ENCODE data around the gene RPTOR. TPM values are rescaled to one million over a fixed set of nuclear protein-coding genes. Genes with fewer than 3 reads are reported as not detected.

Gene RPTOR
- total RNA-seq, 1 experiment from 2014 or later: 58.0 TPM

- no peak overlapping the region for H3K4me3 ChIP-seq (ENCODE audit: low read depth in 2 of 2, low read length in 2 of 2)
- ATAC-seq (no peak), DNase-seq (ENCODE audit: low read depth, low spot score) (no peak)
- ChIA-PET POLR2A (no interaction called here), CTCF (no interaction called here)
- peaks cover 2% of the 10 kb centered on the region; the same call in 1 of the 2 replicates for H3K4me1 ChIP-seq (ENCODE audit: control insufficient read depth, insufficient read depth, low read length)
- no peaks in the 10 kb centered on the region for H3K27me3 ChIP-seq (ENCODE audit: control insufficient read depth, insufficient read depth, low read length)
- in situ Hi-C loops (cut with HindIII; ENCODE audit: low pct_unique_long_range_greater_than_20kb, low sequenced_read_pairs): no loop called here
- no peaks in the 10 kb centered on the region for H3K9me3 ChIP-seq (ENCODE audit: control insufficient read depth, insufficient read depth, low read depth, low read length)
- no peaks in the 10 kb centered on the region for H3K36me3 ChIP-seq (ENCODE audit: control insufficient read depth, insufficient read depth, low read length)
- no peak for TF ChIP-seq CTCF (IDR thresholded peaks at IDR 0.05)
- TF ChIP-seq REST (IDR thresholded peaks at IDR 0.05; ENCODE audit: insufficient read depth in 1 of 2, low read depth in 2 of 2, low read length in 1 of 2): no peak
- no peak for TF ChIP-seq SIN3A (IDR thresholded peaks at IDR 0.05; ENCODE audit: borderline replicate concordance, insufficient read depth, low read depth, low read length)
- no peak for TF ChIP-seq TCF7L2 (IDR thresholded peaks at IDR 0.05; ENCODE audit: low read depth, low read length)
- TF ChIP-seq POLR2AphosphoS5 (IDR thresholded peaks at IDR 0.05; ENCODE audit: low read depth, low read length): no peak
- no TSS peak for BruUV-seq (replicated peaks)
- intact Hi-C loops (cut with micrococcal nuclease; ENCODE audit: unreplicated experiment): no loop called here
- no peak overlapping the region for H3K27ac ChIP-seq (ENCODE audit: low read length)
Measured at GRCh38 chr17:80650751-80651518, 106.3 kb downstream of the RPTOR start.

- DNase-seq (ENCODE audit: low read depth, low spot score) (no peak), ATAC-seq (no peak)
- no peak overlapping the region for H3K27ac ChIP-seq (ENCODE audit: low read length)
- no TSS peak for BruUV-seq (replicated peaks)
- peaks cover under 1% of the 10 kb centered on the region; the same call in 1 of the 2 replicates for H3K4me1 ChIP-seq (ENCODE audit: control insufficient read depth, insufficient read depth, low read length)
- no peaks in the 10 kb centered on the region for H3K36me3 ChIP-seq (ENCODE audit: control insufficient read depth, insufficient read depth, low read length)
- ChIA-PET CTCF (no interaction called here), POLR2A (interaction anchor here (0.5 kb wide), 1 partner anchor 12 kb away, joined by 3 read pairs; no protein-coding TSS in a partner anchor)
- intact Hi-C loops (cut with micrococcal nuclease; ENCODE audit: unreplicated experiment) (no loop called here), in situ Hi-C loops (cut with HindIII; ENCODE audit: low pct_unique_long_range_greater_than_20kb, low sequenced_read_pairs) (no loop called here)
- H3K9me3 ChIP-seq (ENCODE audit: control insufficient read depth, insufficient read depth, low read depth, low read length): peaks cover 10% of the 10 kb centered on the region; the same call in 1 of the 2 replicates
- H3K27me3 ChIP-seq (ENCODE audit: control insufficient read depth, insufficient read depth, low read length): no peaks in the 10 kb centered on the region
- H3K4me3 ChIP-seq (ENCODE audit: low read depth in 2 of 2, low read length in 2 of 2): no peak overlapping the region
- no peak for TF ChIP-seq SIN3A (IDR thresholded peaks at IDR 0.05; ENCODE audit: borderline replicate concordance, insufficient read depth, low read depth, low read length)
Measured at GRCh38 chr17:80652756-80653330, 108.2 kb downstream of the RPTOR start.

- TF ChIP-seq SIN3A (IDR thresholded peaks at IDR 0.05; ENCODE audit: borderline replicate concordance, insufficient read depth, low read depth, low read length): no peak
- TF ChIP-seq POLR2AphosphoS5 (IDR thresholded peaks at IDR 0.05; ENCODE audit: low read depth, low read length): no peak
- no peak for TF ChIP-seq TCF7L2 (IDR thresholded peaks at IDR 0.05; ENCODE audit: low read depth, low read length)
- TF ChIP-seq CTCF (IDR thresholded peaks at IDR 0.05): no peak
- TF ChIP-seq REST (IDR thresholded peaks at IDR 0.05; ENCODE audit: insufficient read depth in 1 of 2, low read depth in 2 of 2, low read length in 1 of 2): no peak
- POLR2A ChIA-PET: no interaction called here
Measured at GRCh38 chr17:80653856-80654255, 109.2 kb downstream of the RPTOR start.

More at GRCh38 chr17:80653856-80654255, 109.2 kb downstream of the RPTOR start:
- Histone ChIP-seq H3K4me1 (ENCODE audit: control insufficient read depth, insufficient read depth, low read length) (no peaks in the 10 kb centered on the region), H3K27me3 (ENCODE audit: control insufficient read depth, insufficient read depth, low read length) (no peaks in the 10 kb centered on the region), H3K9me3 (ENCODE audit: control insufficient read depth, insufficient read depth, low read depth, low read length) (peaks cover 10% of the 10 kb centered on the region; the same call in 1 of the 2 replicates), H3K27ac (ENCODE audit: low read length) (no peak overlapping the region), H3K36me3 (ENCODE audit: control insufficient read depth, insufficient read depth, low read length) (no peaks in the 10 kb centered on the region), H3K4me3 (ENCODE audit: low read depth in 2 of 2, low read length in 2 of 2) (no peak overlapping the region)
- intact Hi-C loops (cut with micrococcal nuclease; ENCODE audit: unreplicated experiment) (no loop called here), in situ Hi-C loops (cut with HindIII; ENCODE audit: low pct_unique_long_range_greater_than_20kb, low sequenced_read_pairs) (no loop called here)
- ATAC-seq: no peak
- DNase-seq (ENCODE audit: low read depth, low spot score): no peak
- no TSS peak for BruUV-seq (replicated peaks)
- CTCF ChIA-PET: no interaction called here
